ENCODE measurements around the gene MEF2D. TPM values are rescaled to one million over a fixed set of nuclear protein-coding genes. Genes with fewer than 3 reads are reported as not detected.
A peak's percentile ranks its signal among the peaks of the same experiment; 100 is the strongest.

Gene MEF2D
- total RNA-seq, 1 experiment from 2014 or later, result 18.7 TPM

- no CpG with 5 or more reads among the region's 3 CpGs for WGBS (ENCODE audit: extremely low coverage, insufficient read length, low lambda C conversion rate)
- peaks cover 100% of the 10 kb centered on the region for H3K27me3 Mint-ChIP-seq (ENCODE audit: low read depth)
These were observed 69.7 kb downstream of the MEF2D start for GRCh38 chr1:156430866-156431265.

More at GRCh38 chr1:156430866-156431265, 69.7 kb downstream of the MEF2D start:
- H2BK120ac ChIP-seq (ENCODE audit: low read depth, low read length, poor library complexity, severe bottlenecking), result no peak overlapping the region
- no peak overlapping the region for H3K18ac ChIP-seq (ENCODE audit: insufficient read length, low read depth, low read length)
- H3K9ac ChIP-seq (ENCODE audit: extremely low read depth, insufficient read length, low read length), result no peak overlapping the region
- H3K4me3 Mint-ChIP-seq, result peak overlapping the region in 1 of 2 experiments; percentile 72; a peak in 2 of 5 replicates
- no peak overlapping the region for H2AK5ac ChIP-seq (ENCODE audit: insufficient read length, low read length)
- H3K4me2 ChIP-seq (ENCODE audit: insufficient read depth, insufficient read length, low read length), result no peak overlapping the region
- H3K27ac ChIP-seq (ENCODE audit: insufficient read length, low read depth, low read length), result no peak overlapping the region
- no peak overlapping the region for H4K91ac ChIP-seq (ENCODE audit: insufficient read length, low read depth, low read length)
- no peaks in the 10 kb centered on the region for H4K20me1 ChIP-seq (ENCODE audit: control insufficient read depth, insufficient read depth, insufficient read length)
- H3K4me1 Mint-ChIP-seq, result peaks cover 49 to 56% of the 10 kb centered on the region in 2 experiments
- no peak for TF ChIP-seq CTCF (conservative IDR thresholded peaks at IDR 0.05)
- no peak overlapping the region for H3K4ac ChIP-seq (ENCODE audit: low read depth, low read length)
- H3T11ph ChIP-seq (ENCODE audit: low read length), result no peak overlapping the region
- no peak overlapping the region for H3K56ac ChIP-seq (ENCODE audit: insufficient read length, low read depth, low read length)
- no peak overlapping the region for H3K27ac Mint-ChIP-seq
- H2BK20ac ChIP-seq (ENCODE audit: low read depth, low read length, poor library complexity, severe bottlenecking), result no peak overlapping the region
- no peak for DNase-seq
- H3K36me3 Mint-ChIP-seq (ENCODE audit: insufficient read depth in 1 of 3, low read depth in 3 of 3), result peaks cover 0 to 1% (median 0%) of the 10 kb centered on the region in 3 experiments; a peak in 1 of 7 replicates
- H3K23me2 ChIP-seq (ENCODE audit: insufficient read length, low read depth, low read length, poor library complexity, severe bottlenecking), result peaks cover 4% of the 10 kb centered on the region
- H2BK12ac ChIP-seq (ENCODE audit: insufficient read length, low read depth, low read length), result no peak overlapping the region
- no peak overlapping the region for H2BK15ac ChIP-seq (ENCODE audit: low read depth, low read length)
- H3K23ac ChIP-seq (ENCODE audit: insufficient read length, low read depth, low read length), result no peak overlapping the region
- no peaks in the 10 kb centered on the region for H3K9me3 ChIP-seq (ENCODE audit: control insufficient read depth, low read depth, low read length)
- H3K27me3 ChIP-seq (ENCODE audit: insufficient read depth, low read length), result peaks cover 76% of the 10 kb centered on the region
- no peak overlapping the region for H2BK5ac ChIP-seq (ENCODE audit: insufficient read length, low read length)
- H4K8ac ChIP-seq (replicated peaks; ENCODE audit: insufficient read length, low read depth, low read length), result no peak overlapping the region
- H3K79me2 ChIP-seq (ENCODE audit: insufficient read depth, low read length), result no peaks in the 10 kb centered on the region
- no peak overlapping the region for H2AFZ ChIP-seq (ENCODE audit: low read length)
- peaks cover 7% of the 10 kb centered on the region; the same call in 1 of the 2 replicates for H3K4me1 ChIP-seq (ENCODE audit: insufficient read depth, low read length)
- no peak overlapping the region for H4K5ac ChIP-seq (ENCODE audit: insufficient read length, low read depth, low read length)
- peaks cover 2 to 3% of the 10 kb centered on the region in 2 experiments; a peak in 4 of 5 replicates for H3K9me3 Mint-ChIP-seq
- H3K79me1 ChIP-seq (ENCODE audit: insufficient read depth, low read depth, low read length, poor library complexity, severe bottlenecking), result no peaks in the 10 kb centered on the region
- no peak overlapping the region for H3K14ac ChIP-seq (ENCODE audit: insufficient read depth, low read length)
